ENCODE data around the gene ST13.

DNA sequence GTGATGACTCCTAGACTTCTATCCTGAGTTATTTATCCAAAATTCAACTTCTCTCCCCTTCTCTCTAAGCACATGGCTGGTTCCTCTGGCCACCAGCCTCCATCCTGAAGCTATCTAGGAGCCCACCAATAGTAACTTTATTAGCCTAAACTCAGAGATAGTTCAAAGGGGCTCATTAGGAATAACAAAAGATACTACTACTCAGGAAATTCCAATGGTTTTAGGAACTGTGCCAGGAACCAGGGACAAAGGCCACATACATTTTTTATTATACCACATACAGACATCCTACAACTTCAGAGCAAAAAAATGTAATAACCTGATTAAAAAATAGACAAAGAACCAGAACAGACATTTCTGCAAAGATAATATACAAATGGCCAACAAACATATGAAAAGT is 65.2 kb downstream of the ST13 start:
- no peak for TF ChIP-seq POLR2A (IDR thresholded peaks at IDR 0.05)
- TF ChIP-seq, protein P1, sequence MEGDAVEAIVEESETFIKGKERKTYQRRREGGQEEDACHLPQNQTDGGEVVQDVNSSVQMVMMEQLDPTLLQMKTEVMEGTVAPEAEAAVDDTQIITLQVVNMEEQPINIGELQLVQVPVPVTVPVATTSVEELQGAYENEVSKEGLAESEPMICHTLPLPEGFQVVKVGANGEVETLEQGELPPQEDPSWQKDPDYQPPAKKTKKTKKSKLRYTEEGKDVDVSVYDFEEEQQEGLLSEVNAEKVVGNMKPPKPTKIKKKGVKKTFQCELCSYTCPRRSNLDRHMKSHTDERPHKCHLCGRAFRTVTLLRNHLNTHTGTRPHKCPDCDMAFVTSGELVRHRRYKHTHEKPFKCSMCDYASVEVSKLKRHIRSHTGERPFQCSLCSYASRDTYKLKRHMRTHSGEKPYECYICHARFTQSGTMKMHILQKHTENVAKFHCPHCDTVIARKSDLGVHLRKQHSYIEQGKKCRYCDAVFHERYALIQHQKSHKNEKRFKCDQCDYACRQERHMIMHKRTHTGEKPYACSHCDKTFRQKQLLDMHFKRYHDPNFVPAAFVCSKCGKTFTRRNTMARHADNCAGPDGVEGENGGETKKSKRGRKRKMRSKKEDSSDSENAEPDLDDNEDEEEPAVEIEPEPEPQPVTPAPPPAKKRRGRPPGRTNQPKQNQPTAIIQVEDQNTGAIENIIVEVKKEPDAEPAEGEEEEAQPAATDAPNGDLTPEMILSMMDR (IDR thresholded peaks at IDR 0.05 in 4 of 5, conservative IDR thresholded peaks at IDR 0.05 in 1 of 5): no peak

Data from gastrocnemius medialis (tissue), 4 donors.